Endothelial cell of umbilical vein (primary cell): ENCODE measurements around the gene STAU1.

Experiments used
- GATA2 ChIP-seq: IDR thresholded peaks from 2 replicates; pipeline ENCODE4 v1.7.0; 2011; ENCODE audit warnings: low read depth, mild to moderate bottlenecking, moderate library complexity, mixed read lengths, low read length; ENCODE audit not compliant: insufficient read length, insufficient read depth
- JUN ChIP-seq: IDR thresholded peaks from 2 replicates; pipeline ENCODE4 v1.6.1; 2011; ENCODE audit warnings: borderline replicate concordance, low read depth; ENCODE audit not compliant: insufficient read length, insufficient read depth
- MYC ChIP-seq: IDR thresholded peaks from one replicate; pipeline ENCODE4 v1.6.1; 2011; ENCODE audit warnings: mild to moderate bottlenecking, low read depth, low read length
- POLR2A ChIP-seq: IDR thresholded peaks from 2 replicates; pipeline ENCODE4 v1.6.1; 2012; ENCODE audit warnings: low read depth, mild to moderate bottlenecking, control low read depth, low read length
- POLR2AphosphoS5 ChIP-seq: IDR thresholded peaks from 2 replicates; pipeline ENCODE4 v1.6.1; 2012; ENCODE audit warnings: low read depth, mild to moderate bottlenecking, control low read depth, low read length, moderate library complexity; ENCODE audit not compliant: insufficient read depth
- TF ChIP-seq, protein P1 (sequence below), 2 donors: IDR thresholded peaks; 1 replicate in 1 of 2; 2 replicates in 1 of 2; pipeline ENCODE4 v1.5.1; 2011; ENCODE audit warnings: low read length in 2 of 2, mild to moderate bottlenecking in 2 of 2, moderate library complexity in 2 of 2, control low read depth in 1 of 2, inconsistent platforms in 1 of 2, low read depth in 1 of 2; ENCODE audit not compliant: insufficient read depth in 1 of 2; ENCODE audit errors: extremely low read depth in 1 of 2
- TF ChIP-seq, protein P2 (sequence below): IDR thresholded peaks from 2 replicates; pipeline ENCODE4 v1.6.1; 2011; ENCODE audit not compliant: insufficient read depth, insufficient read length

DNA sequence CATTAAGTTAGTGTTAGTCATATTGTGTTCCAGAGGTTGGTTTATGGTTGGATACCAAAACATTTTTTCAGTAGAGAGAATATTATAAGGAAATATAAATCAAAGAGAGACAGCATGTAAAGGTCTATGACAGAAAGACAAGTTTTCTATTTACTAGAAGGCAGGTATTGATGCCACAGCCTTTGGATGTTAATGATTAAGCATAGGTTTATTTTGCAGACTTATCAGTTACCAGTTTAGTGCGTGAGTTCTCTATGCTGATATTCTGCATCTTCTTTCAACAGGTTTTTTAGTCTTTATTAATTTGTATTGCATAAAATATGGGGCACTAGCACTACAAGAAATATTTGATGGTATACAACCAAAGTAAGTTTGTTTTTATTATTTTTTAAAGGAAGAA is 96.4 kb downstream of the STAU1 start:
- TF ChIP-seq, protein P1, sequence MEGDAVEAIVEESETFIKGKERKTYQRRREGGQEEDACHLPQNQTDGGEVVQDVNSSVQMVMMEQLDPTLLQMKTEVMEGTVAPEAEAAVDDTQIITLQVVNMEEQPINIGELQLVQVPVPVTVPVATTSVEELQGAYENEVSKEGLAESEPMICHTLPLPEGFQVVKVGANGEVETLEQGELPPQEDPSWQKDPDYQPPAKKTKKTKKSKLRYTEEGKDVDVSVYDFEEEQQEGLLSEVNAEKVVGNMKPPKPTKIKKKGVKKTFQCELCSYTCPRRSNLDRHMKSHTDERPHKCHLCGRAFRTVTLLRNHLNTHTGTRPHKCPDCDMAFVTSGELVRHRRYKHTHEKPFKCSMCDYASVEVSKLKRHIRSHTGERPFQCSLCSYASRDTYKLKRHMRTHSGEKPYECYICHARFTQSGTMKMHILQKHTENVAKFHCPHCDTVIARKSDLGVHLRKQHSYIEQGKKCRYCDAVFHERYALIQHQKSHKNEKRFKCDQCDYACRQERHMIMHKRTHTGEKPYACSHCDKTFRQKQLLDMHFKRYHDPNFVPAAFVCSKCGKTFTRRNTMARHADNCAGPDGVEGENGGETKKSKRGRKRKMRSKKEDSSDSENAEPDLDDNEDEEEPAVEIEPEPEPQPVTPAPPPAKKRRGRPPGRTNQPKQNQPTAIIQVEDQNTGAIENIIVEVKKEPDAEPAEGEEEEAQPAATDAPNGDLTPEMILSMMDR (IDR thresholded peaks at IDR 0.05; ENCODE audit: extremely low read depth in 1 of 2, insufficient read depth in 1 of 2, low read depth in 1 of 2, low read length in 2 of 2), result no peak
- TF ChIP-seq POLR2AphosphoS5, result no peak
- TF ChIP-seq, protein P2, sequence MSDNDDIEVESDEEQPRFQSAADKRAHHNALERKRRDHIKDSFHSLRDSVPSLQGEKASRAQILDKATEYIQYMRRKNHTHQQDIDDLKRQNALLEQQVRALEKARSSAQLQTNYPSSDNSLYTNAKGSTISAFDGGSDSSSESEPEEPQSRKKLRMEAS, result no peak
- no peak for TF ChIP-seq MYC
- TF ChIP-seq POLR2A, result no peak
- TF ChIP-seq JUN, result no peak
- TF ChIP-seq GATA2, result no peak
